PC-3 (cell line): ENCODE measurements around the gene CYP2A6. TPM values are rescaled to one million over a fixed set of nuclear protein-coding genes. Genes with fewer than 3 reads are reported as not detected.
"Not testable (repeated sequence)": the region's sequence is repeated elsewhere in the genome, so short reads cannot be mapped to it uniquely, and the experiment has no call there.

Experiments used
- ATAC-seq: fragments of 200-7000 bp; cut with Tn5 transposase; 2 replicates; pipeline ENCODE4 v1.9.1; 2020; ENCODE audit warnings: mild to moderate bottlenecking, moderate library complexity
- BruUV-seq: library from RNA; stranded (reverse); fragments of 400-500 nt; replicated peaks from 2 replicates; lab custom pipeline; 2021; lab: Mats Ljungman, UMichigan
- CTCF ChIA-PET: fragments of 300-600 bp; sonication (Branson Sonifier 250); formaldehyde crosslinking; loops from one replicate; lab custom pipeline; 2022; ENCODE audit warnings: antibody characterized with exemption; lab: Charles Lee
- POLR2A ChIA-PET: fragments of 300-600 bp; sonication (Branson Sonifier 250); formaldehyde crosslinking; loops from one replicate; lab custom pipeline; 2022; ENCODE audit warnings: antibody characterized with exemption; ENCODE audit not compliant: unreplicated experiment; lab: Charles Lee
- DNase-seq: peaks from one replicate; pipeline ENCODE4 v3.0.0-alpha.2; 2015
- H2AFZ ChIP-seq: fragments of 300-600 bp; sonication (generic); 2 replicates; pipeline ENCODE4 v1.6.0; 2016; ENCODE audit warnings: antibody characterized with exemption, low read length
- H3F3A ChIP-seq: fragments of 300-600 bp; sonication (generic); one replicate; pipeline ENCODE4 v1.6.0; 2017; ENCODE audit warnings: antibody characterized with exemption, low read length, control low read depth, mild to moderate bottlenecking; ENCODE audit not compliant: unreplicated experiment
- H3K27ac ChIP-seq: fragments of 300-600 bp; sonication (generic); 2 replicates; pipeline ENCODE4 v1.5.1; 2016; ENCODE audit warnings: mild to moderate bottlenecking, low read length
- H3K27me3 ChIP-seq: fragments of 300-600 bp; sonication (generic); 2 replicates; pipeline ENCODE4 v1.6.1; 2016; ENCODE audit warnings: low read length, mixed read lengths
- H3K36me3 ChIP-seq: fragments of 300-600 bp; sonication (generic); 2 replicates; pipeline ENCODE4 v1.6.1; 2016; ENCODE audit warnings: low read depth, mixed run types, low read length, mixed read lengths
- H3K4me1 ChIP-seq: fragments of 300-600 bp; sonication (generic); 2 replicates; pipeline ENCODE4 v1.5.1; 2016; ENCODE audit warnings: low read length; ENCODE audit not compliant: insufficient read depth
- H3K4me2 ChIP-seq: fragments of 300-600 bp; sonication (generic); 2 replicates; pipeline ENCODE4 v1.6.0; 2016; ENCODE audit warnings: low read length
- H3K4me3 ChIP-seq: fragments of 300-600 bp; sonication (generic); 2 replicates; pipeline ENCODE4 v1.5.1; 2016; ENCODE audit warnings: mild to moderate bottlenecking, low read length, mixed read lengths
- H3K79me2 ChIP-seq: fragments of 300-600 bp; sonication (generic); 2 replicates; pipeline ENCODE4 v1.6.1; 2017; ENCODE audit warnings: low read length, mixed read lengths
- H3K9ac ChIP-seq: fragments of 300-600 bp; sonication (generic); 2 replicates; pipeline ENCODE4 v1.6.0; 2016; ENCODE audit warnings: mild to moderate bottlenecking, low read length
- H3K9me2 ChIP-seq: fragments of 300-600 bp; sonication (generic); replicated peaks from 2 replicates; pipeline ENCODE4 v1.6.1; 2016; ENCODE audit warnings: mixed run types, low read length, mixed read lengths
- H3K9me3 ChIP-seq: fragments of 300-600 bp; sonication (generic); 2 replicates; pipeline ENCODE4 v1.6.1; 2016; ENCODE audit warnings: low read length, mixed read lengths
- H4K20me1 ChIP-seq: fragments of 300-600 bp; sonication (generic); 2 replicates; pipeline ENCODE4 v1.6.1; 2016; ENCODE audit warnings: low read length, mixed read lengths
- CTCF ChIP-seq: fragments of 300-600 bp; sonication (generic); conservative IDR thresholded peaks from 2 replicates; pipeline ENCODE4 v1.5.1; 2017; ENCODE audit warnings: antibody characterized with exemption, low read depth, mild to moderate bottlenecking, low read length
- EZH2 ChIP-seq: fragments of 300-600 bp; sonication (generic); IDR thresholded peaks from one replicate; pipeline ENCODE4 v1.6.1; 2017; ENCODE audit warnings: antibody characterized with exemption, mild to moderate bottlenecking, low read length; ENCODE audit not compliant: unreplicated experiment
- EZH2phosphoT487 ChIP-seq: fragments of 300-600 bp; sonication (generic); IDR thresholded peaks from 2 replicates; pipeline ENCODE4 v1.6.1; 2018; ENCODE audit warnings: mild to moderate bottlenecking, antibody characterized with exemption, low read length, borderline replicate concordance
- intact Hi-C: fragments of 100-400 bp; cut with micrococcal nuclease; formaldehyde crosslinking; loops from 2 replicates; pipeline ENCODE4 v1.9.0; 2023
- total RNA-seq: library from RNA; depleted of rRNA; stranded (reverse); fragments of >200 nt; gene quantifications from 2 replicates; pipeline ENCODE4 v1.2.3, GENCODE V29; 2014

CYP2A6 gene
- total RNA-seq, 1 experiment from 2014 or later = not detected

DNA sequence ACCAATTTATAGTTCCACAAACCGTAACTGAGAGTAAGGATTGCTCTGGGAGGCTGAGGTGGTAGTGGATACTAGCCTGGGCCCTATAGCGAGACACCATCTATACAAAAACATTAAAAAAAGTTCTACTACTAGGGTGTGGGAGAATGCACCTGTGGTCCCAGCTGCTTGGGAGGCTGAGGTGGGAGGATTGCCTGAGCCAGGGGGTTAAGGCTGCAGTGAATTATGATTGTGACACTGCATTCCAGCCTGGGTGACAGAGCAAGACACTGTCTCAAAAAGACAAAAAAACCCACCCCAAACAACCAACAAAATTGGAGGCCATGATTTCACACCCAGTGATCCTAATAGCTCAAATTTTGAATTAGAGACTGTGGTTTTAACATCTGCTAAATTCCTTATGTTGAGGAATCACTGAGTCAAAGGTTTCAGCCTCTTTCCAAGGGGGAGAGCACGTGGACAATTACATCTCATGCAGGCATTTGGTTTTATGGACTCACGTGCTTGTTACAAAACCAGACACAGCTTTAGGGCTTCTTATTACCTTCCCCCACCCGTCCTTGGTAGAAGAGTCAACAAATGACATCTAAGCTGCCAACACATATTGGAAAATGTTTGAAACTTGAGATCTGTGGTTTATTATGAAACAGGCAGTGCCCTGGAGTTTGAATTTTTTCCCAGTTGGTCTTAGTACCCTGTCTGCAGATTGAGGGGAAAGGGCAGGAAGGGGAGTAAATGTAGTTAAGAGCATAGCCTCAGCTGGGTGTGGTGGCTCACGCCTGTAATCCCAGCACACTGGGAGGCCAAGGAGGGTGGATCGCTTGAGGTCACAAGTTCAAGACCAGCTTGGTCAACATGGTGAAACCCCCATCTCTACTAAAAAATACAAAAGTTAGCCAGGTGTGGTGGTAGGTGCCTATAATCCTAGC is 18.5 kb downstream of the CYP2A6 start:
- Histone ChIP-seq H3K9ac (no peak overlapping the region), H3K9me3 (no peaks in the 10 kb centered on the region), H3K36me3 (no peaks in the 10 kb centered on the region), H3K9me2 (no peaks in the 10 kb centered on the region), H3K27ac (peak overlapping the region; percentile 54), H3K79me2 (no peaks in the 10 kb centered on the region), H3K4me3 (no peak overlapping the region), H4K20me1 (no peaks in the 10 kb centered on the region), H2AFZ (no peak overlapping the region), H3F3A (no peaks in the 10 kb centered on the region), H3K4me2 (peak overlapping the region; percentile 22; the same call in 1 of the 2 replicates), H3K4me1 (peaks cover 7% of the 10 kb centered on the region), H3K27me3 (no peaks in the 10 kb centered on the region)
- TF ChIP-seq EZH2 (no peak), EZH2phosphoT487 (no peak), CTCF (no peak)
- ChIA-PET CTCF (interaction anchor here (0.6 kb wide), 1 partner anchor 372 kb away, joined by 5 read pairs; no protein-coding TSS in a partner anchor), POLR2A (no interaction called here)
- intact Hi-C loops = loop anchor here (5.0 kb wide), 1 partner anchor 91 kb away; no protein-coding TSS in a partner anchor
- peak; percentile 94 for ATAC-seq
- DNase-seq = peak; percentile 92
- BruUV-seq = no TSS peak

- DNase-seq, BruUV-seq, POLR2A ChIA-PET: not testable (repeated sequence)
These were observed 19.5 kb downstream of the CYP2A6 start for GRCh38 chr19:40830741-40831140.

GRCh38 chr19:40829205-40829604 is 21.0 kb downstream of the CYP2A6 start:
- no peak overlapping the region for H3K9ac ChIP-seq
- intact Hi-C loops = no loop called here
- no peak overlapping the region for H2AFZ ChIP-seq
- DNase-seq = no peak
- no peaks in the 10 kb centered on the region for H3K36me3 ChIP-seq
- H3K4me1 ChIP-seq = peaks cover 7% of the 10 kb centered on the region
- no peaks in the 10 kb centered on the region for H3K27me3 ChIP-seq
- ChIA-PET POLR2A (no interaction called here), CTCF (no interaction called here)
- TF ChIP-seq EZH2 (no peak), EZH2phosphoT487 (no peak), CTCF (no peak)
- no peak overlapping the region for H3K27ac ChIP-seq
- no peak overlapping the region for H3K4me3 ChIP-seq
- no peak overlapping the region for H3K4me2 ChIP-seq
- ATAC-seq = no peak
- no peaks in the 10 kb centered on the region for H3F3A ChIP-seq
- BruUV-seq = no TSS peak
- no peaks in the 10 kb centered on the region for H3K9me3 ChIP-seq
- H3K9me2 ChIP-seq = no peaks in the 10 kb centered on the region
- no peaks in the 10 kb centered on the region for H3K79me2 ChIP-seq
- H4K20me1 ChIP-seq = no peaks in the 10 kb centered on the region

More at GRCh38 chr19:40830741-40831140, 19.5 kb downstream of the CYP2A6 start:
- H3K79me2 ChIP-seq, H3K27me3 ChIP-seq, H3F3A ChIP-seq, H3K9me2 ChIP-seq, H3K9ac ChIP-seq, H3K4me3 ChIP-seq, ATAC-seq, H2AFZ ChIP-seq, H4K20me1 ChIP-seq, H3K9me3 ChIP-seq, H3K27ac ChIP-seq, H3K4me2 ChIP-seq, CTCF ChIA-PET, H3K4me1 ChIP-seq, H3K36me3 ChIP-seq: not testable (repeated sequence)
- intact Hi-C loops = loop anchor here (5.0 kb wide), 1 partner anchor 92 kb away; no protein-coding TSS in a partner anchor
